ENCODE data around the gene CHURC1. TPM values are rescaled to one million over a fixed set of nuclear protein-coding genes. Genes with fewer than 3 reads are reported as not detected.

Gene CHURC1
- total and polyA plus RNA-seq, 4 donors, result 18.8 to 174 (median 34.6) TPM

DNA sequence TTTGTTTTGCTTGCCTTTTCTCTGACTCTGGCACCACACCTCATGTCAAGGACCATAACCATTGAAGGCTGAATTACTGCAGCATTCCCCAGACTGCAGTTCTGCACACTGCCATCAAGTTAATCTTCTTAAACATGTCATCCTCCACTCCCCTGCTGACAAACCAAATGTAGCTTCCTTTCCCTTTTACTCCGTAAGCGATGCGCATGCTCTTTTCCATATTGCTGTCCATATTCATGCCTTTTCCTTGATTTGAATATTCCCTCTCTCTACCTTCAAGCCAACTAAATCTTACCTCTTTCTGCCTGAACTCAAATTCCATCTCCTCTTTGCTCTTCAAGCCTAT is 14.7 kb downstream of the CHURC1 start (continued):
- TF ChIP-seq CTCF (IDR thresholded peaks at IDR 0.05; ENCODE audit: low read depth, low read length, missing input control), result no peak

- DNase-seq (ENCODE audit: low spot score), result no peak
- H3K36me3 ChIP-seq (ENCODE audit: control insufficient read depth in 4 of 4, insufficient read depth in 3 of 4, low read depth in 1 of 4, low read length in 3 of 4), result peaks cover 10 to 33% (median 23%) of the 10 kb centered on the region in 4 donors
- H3K4me3 ChIP-seq (ENCODE audit: low read depth in 1 of 3, low read length in 3 of 3), result no peak overlapping the region
- H3K27ac ChIP-seq (ENCODE audit: low read depth in 1 of 2, low read length in 2 of 2), result no peak overlapping the region
- TF ChIP-seq, protein P1, sequence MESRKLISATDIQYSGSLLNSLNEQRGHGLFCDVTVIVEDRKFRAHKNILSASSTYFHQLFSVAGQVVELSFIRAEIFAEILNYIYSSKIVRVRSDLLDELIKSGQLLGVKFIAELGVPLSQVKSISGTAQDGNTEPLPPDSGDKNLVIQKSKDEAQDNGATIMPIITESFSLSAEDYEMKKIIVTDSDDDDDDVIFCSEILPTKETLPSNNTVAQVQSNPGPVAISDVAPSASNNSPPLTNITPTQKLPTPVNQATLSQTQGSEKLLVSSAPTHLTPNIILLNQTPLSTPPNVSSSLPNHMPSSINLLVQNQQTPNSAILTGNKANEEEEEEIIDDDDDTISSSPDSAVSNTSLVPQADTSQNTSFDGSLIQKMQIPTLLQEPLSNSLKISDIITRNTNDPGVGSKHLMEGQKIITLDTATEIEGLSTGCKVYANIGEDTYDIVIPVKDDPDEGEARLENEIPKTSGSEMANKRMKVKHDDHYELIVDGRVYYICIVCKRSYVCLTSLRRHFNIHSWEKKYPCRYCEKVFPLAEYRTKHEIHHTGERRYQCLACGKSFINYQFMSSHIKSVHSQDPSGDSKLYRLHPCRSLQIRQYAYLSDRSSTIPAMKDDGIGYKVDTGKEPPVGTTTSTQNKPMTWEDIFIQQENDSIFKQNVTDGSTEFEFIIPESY (IDR thresholded peaks at IDR 0.05), result no peak
- TF ChIP-seq RXRA (IDR thresholded peaks at IDR 0.05) (no peak), HNF4G (IDR thresholded peaks at IDR 0.05) (no peak), GABPA (IDR thresholded peaks at IDR 0.05 in 1 of 2, conservative IDR thresholded peaks at IDR 0.05 in 1 of 2) (no peak), HNF4A (conservative IDR thresholded peaks at IDR 0.05) (peak; percentile 50 to 56)
- H3K27me3 ChIP-seq (ENCODE audit: control insufficient read depth in 4 of 4, insufficient read depth in 4 of 4, low read length in 3 of 4), result no peaks in the 10 kb centered on the region
- H3K9me3 ChIP-seq (ENCODE audit: control insufficient read depth in 4 of 4, low read length in 3 of 4), result no peaks in the 10 kb centered on the region
- H3K9ac ChIP-seq (ENCODE audit: low read depth in 1 of 2, low read length in 2 of 2), result no peak overlapping the region
- H3K4me1 ChIP-seq (ENCODE audit: control insufficient read depth in 4 of 4, insufficient read depth in 4 of 4, low read length in 3 of 4), result peaks cover 1 to 19% (median 12%) of the 10 kb centered on the region in 4 donors
- 80% methylated on average over 3 of the region's 3 CpGs for WGBS
Measured at GRCh38 chr14:64930085-64930843, 16.0 kb downstream of the CHURC1 start.

DNA sequence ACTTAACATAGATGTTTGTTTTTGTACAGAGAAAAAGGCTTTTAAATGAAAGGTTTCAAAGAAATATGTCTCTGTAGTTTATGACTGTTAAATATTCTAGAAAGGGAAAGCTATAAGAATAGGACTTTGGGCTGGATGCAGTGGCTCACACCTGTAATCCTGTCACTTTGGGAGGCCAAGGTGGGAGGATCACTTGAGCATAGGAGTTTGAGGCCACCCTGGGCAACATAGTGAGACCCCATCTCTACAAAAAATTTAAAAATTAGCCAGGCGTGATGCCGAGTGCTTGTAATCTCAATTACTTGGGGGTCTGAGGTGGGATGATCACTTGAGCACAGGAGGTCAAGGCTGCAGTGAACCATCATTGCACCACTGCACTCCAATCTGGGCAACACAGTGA is 16.9 kb downstream of the CHURC1 start:
- no peaks in the 10 kb centered on the region for H3K9me3 ChIP-seq (ENCODE audit: control insufficient read depth in 4 of 4, low read length in 3 of 4)
- peaks cover 10 to 32% (median 22%) of the 10 kb centered on the region in 4 donors for H3K36me3 ChIP-seq (ENCODE audit: control insufficient read depth in 4 of 4, insufficient read depth in 3 of 4, low read depth in 1 of 4, low read length in 3 of 4)
- no peaks in the 10 kb centered on the region for H3K27me3 ChIP-seq (ENCODE audit: control insufficient read depth in 4 of 4, insufficient read depth in 4 of 4, low read length in 3 of 4)
- no peak overlapping the region for H3K9ac ChIP-seq (ENCODE audit: low read depth in 1 of 2, low read length in 2 of 2)
- H3K27ac ChIP-seq (ENCODE audit: low read depth in 1 of 2, low read length in 2 of 2), result no peak overlapping the region
- H3K4me3 ChIP-seq (ENCODE audit: low read depth in 1 of 3, low read length in 3 of 3), result no peak overlapping the region
- 91% methylated on average over 2 of the region's 2 CpGs for WGBS
- peak in 1 of 2 donors; percentile 33 for TF ChIP-seq HNF4A (conservative IDR thresholded peaks at IDR 0.05)
- TF ChIP-seq GABPA (IDR thresholded peaks at IDR 0.05 in 1 of 2, conservative IDR thresholded peaks at IDR 0.05 in 1 of 2), result no peak
- TF ChIP-seq JUND (IDR thresholded peaks at IDR 0.05), result no peak
- TF ChIP-seq YY1 (IDR thresholded peaks at IDR 0.05), result no peak
- no peak for TF ChIP-seq NR2F2 (IDR thresholded peaks at IDR 0.05)
- peaks cover 1 to 19% (median 14%) of the 10 kb centered on the region in 4 donors for H3K4me1 ChIP-seq (ENCODE audit: control insufficient read depth in 4 of 4, insufficient read depth in 4 of 4, low read length in 3 of 4)
- DNase-seq (ENCODE audit: low spot score), result no peak

DNA sequence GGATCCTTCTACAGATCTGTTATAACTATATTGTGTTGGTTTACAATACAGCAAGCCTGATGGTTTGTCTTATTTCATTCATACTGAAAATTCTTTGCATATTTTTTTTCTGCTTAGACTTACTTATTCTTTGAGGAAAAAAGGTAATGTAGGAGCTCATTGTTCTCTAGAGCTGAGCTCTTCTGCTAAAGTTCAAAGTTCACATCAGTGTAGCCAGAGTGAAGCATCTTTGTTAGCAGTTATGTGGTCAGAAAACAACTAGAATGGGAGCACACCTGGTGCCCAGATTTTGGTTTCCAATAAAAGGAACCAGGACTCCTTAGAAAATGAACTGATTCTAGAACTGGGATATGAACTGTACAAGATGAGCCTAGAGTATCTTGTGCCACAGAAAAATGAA is 18.0 kb downstream of the CHURC1 start:
- DNase-seq (ENCODE audit: low spot score), result no peak
- TF ChIP-seq CTCF (IDR thresholded peaks at IDR 0.05; ENCODE audit: low read depth, low read length, missing input control) (no peak), GABPA (IDR thresholded peaks at IDR 0.05 in 1 of 2, conservative IDR thresholded peaks at IDR 0.05 in 1 of 2) (no peak), JUND (IDR thresholded peaks at IDR 0.05) (no peak), FOXA1 (IDR thresholded peaks at IDR 0.05) (no peak), RXRA (IDR thresholded peaks at IDR 0.05) (no peak), NR2F2 (IDR thresholded peaks at IDR 0.05) (no peak), HNF4A (conservative IDR thresholded peaks at IDR 0.05) (peak; percentile 24 to 42), RAD21 (IDR thresholded peaks at IDR 0.05) (no peak), EGR1 (IDR thresholded peaks at IDR 0.05; ENCODE audit: low read depth in 2 of 2) (no peak), MAX (IDR thresholded peaks at IDR 0.05) (no peak), HNF4G (IDR thresholded peaks at IDR 0.05) (peak; percentile 13)
- TF ChIP-seq, protein P1 (IDR thresholded peaks at IDR 0.05), result no peak
- Histone ChIP-seq H3K27me3 (ENCODE audit: control insufficient read depth in 4 of 4, insufficient read depth in 4 of 4, low read length in 3 of 4) (no peaks in the 10 kb centered on the region), H3K36me3 (ENCODE audit: control insufficient read depth in 4 of 4, insufficient read depth in 3 of 4, low read depth in 1 of 4, low read length in 3 of 4) (peaks cover 8 to 28% (median 18%) of the 10 kb centered on the region in 4 donors), H3K27ac (ENCODE audit: low read depth in 1 of 2, low read length in 2 of 2) (no peak overlapping the region), H3K9ac (ENCODE audit: low read depth in 1 of 2, low read length in 2 of 2) (no peak overlapping the region), H3K4me1 (ENCODE audit: control insufficient read depth in 4 of 4, insufficient read depth in 4 of 4, low read length in 3 of 4) (peaks cover 1 to 24% (median 15%) of the 10 kb centered on the region in 4 donors), H3K4me3 (ENCODE audit: low read depth in 1 of 3, low read length in 3 of 3) (no peak overlapping the region), H3K9me3 (ENCODE audit: control insufficient read depth in 4 of 4, low read length in 3 of 4) (no peaks in the 10 kb centered on the region)
